HG03175 (cell line): ENCODE data around the gene DUSP5.

Experiments
- ATAC-seq: cut with Tn5 transposase; IDR thresholded peaks from one replicate; pipeline ENCODE4 v1.9.1; 2021; ENCODE audit warnings: mild to moderate bottlenecking, moderate library complexity; ENCODE audit not compliant: unreplicated experiment

DUSP5 gene

DNA sequence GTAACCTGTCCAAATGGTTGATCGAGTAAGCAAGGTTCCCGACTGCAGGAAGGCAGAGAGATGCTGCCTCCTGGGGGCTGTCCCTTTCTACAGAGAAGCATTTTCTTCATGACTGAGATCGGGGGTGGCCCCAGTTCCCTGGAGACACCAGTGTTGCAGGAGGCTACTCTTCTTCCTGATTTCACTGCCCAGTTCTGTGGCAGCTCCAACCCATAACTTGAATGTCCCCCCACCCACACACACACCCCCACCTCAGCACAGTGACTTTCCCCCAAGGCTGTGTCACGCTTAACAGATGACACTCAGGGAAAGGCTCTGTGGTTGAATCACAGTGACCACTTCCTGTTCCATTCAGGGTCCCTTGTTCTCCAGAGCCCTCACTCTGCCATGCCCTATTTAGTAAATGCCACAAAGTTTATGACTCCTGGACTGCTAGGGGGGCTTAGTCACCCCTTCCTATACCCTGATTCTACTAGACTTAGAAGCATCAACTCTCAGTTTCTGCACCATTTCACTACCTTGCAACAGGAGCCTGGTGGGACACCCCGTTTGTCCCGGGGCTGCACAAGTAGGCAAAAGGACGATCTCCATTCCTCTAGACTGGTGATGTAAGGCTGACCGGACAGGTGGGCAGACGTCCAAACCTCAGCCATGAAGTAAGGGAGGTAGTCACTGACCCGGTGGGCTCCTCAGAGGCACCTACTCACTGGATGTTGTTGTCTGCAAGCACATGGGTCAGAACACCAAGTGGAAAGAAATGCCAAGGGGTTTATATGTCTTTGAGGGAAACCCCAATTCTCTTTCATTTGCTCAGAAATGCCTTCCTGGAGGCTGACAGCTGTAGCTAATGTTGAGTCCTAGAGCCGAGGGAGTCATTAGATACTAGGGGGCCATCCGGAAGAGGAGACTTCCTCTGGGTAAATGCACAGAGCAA lies 38.5 kb downstream of the DUSP5 start:
- ATAC-seq = peak; percentile 79

DNA sequence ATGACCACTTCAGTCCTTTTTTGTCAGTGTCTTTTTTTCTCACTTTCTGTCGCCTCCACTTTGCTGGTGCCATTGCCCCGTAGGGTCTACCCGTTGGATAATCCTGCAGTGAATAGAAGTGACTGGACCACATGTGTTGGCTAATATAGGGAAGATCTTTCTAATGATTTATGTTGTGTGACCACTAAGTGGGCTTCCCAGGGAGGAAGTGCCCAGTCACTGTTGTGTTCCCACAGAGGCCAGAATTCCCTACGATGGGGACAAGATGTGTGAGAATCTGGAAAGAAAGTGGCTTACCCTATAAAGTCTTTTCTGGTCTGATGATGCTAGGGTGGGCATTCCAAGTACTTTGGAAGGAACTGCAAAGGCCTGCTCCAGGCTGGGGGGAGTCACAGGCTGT lies 41.4 kb downstream of the DUSP5 start:
- no peak for ATAC-seq

DNA sequence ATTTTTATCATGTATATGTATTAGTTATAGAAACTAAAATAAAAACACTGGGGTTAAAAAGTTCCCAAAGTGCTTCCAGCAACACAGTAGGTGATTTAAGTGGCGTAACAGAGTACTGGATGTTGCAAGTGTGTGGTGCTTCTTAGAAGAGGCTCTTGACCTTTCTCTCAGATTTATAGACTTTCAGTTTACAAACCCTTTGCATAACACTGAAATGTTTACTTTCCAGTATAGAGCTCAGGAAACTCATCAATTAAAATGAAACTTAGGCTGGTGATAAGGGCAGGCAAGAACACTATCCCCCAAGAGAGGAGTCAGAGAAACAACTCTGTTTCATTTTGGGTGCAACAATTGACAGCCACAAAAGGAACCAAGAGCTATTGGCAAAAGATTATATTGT lies 42.3 kb downstream of the DUSP5 start:
- ATAC-seq = no peak

DNA sequence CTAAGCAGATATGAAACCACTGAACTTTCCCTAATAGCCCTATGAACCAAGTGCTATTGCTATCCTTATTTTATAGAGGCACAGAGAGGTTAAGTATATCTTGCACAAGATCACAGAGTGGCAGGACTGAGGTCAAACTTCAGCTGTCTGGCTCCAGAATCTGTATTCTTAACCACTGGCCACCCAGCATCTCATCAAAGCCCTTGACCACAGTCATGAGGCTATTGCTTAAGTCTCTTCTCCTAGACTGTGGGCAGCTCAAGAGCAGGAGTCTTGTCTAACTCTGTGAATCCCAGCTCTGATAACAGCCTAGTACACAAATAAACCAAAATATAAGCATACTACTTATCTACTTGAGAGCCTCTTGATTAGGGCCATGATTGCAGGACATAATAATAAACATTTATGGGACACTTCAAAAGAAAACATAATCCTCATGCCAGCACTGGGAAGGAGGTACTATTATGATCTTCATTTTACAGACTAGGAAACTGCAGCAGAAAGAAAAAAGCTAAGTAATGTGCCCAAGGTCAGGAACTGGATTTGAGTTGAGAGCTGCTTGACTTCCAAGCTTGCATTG lies 47.3 kb downstream of the DUSP5 start:
- ATAC-seq = no peak

DNA sequence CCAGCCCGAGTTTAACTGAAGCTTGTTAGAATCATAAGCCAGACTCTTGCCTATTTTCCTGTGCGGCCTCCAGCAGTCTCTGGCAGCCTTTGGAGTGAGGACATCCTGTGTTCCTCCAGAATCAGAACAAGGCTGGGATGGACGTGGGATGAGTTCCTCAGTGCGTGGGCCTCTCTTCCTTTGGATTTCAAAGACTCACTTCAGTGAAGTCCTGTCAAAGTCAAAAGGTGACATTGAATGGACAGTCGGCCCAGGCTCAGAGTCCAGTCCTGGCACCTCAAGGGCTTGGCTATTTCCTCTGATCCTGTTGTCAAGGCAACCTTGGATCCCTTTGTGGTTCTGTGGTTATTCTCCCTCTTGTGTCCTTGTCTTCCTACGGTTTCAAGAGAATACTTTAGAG lies 48.4 kb downstream of the DUSP5 start:
- ATAC-seq = no peak

DNA sequence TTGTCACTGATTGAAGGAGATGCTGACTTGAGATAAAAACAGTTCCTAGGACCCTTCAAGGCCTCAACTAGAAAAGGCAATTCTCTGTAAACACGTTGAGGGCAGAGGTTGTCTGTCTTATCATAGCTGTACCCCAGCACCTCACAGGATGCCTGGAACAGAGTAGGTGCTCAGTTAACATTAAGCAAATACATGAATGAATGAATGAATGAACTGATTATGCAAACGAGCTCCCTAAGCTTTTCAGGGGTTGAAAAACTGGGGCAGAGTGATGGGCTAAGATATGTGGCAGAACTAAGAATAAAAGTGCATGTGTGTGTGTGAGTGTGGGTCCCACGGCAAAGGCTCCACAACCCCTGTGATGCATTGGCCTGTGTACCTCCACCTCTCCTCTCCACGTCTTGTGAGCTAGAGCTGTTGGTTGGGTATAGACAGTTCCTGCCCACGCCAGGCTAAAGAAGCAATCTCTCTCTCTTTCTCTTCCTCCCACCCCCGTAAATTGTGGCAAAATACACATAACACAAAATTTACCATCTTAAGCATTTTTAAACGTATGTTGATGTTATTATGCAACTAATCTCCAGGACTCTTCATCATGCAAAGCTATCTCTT lies 48.9 kb downstream of the DUSP5 start:
- ATAC-seq = no peak

DNA sequence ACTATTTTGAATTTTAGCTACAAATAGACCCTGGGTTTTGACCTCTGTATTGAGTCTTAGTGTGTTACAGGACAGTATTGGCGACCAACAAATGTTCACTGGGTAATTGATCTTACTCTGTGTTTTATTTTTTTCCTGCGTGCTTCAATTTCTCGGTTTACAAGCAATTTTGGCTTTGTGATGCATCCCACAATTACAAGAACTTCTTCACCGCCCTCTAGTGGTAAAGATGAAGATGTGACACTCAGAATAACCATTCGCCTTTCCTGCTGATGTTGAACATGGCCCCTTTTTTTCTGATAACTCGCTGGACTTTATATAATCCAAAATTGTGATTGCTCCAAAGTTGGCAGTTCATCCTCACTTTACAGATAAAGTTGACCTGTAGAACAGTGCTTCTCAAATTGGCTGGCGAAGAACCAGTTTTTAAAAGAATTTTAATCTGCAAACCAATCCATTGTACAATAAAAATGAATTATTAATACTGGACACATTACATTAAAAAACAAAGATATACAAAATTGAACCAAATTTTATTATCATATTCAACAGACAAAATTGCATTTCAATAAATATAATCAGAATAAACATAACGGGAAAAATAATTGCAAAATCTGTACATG lies 49.5 kb downstream of the DUSP5 start:
- ATAC-seq = peak; percentile 70

DNA sequence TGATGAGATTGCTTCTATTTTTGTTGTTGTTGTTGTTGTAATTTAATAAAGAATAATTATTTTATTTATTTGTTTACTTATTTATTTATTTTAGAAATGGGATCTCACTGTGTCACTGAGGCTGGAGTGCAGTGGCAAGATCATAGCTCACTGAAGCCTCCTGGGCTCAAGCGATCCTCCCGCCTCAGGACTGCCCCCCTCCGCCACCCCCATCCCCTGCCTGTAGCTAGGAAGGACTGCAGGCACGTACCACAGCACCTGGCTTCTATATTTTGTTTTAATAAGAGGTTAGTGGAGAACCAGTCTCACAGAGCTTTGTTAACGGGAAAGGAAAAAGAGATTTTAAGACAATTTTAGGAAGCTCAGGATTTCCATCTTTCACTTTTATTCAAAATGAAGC lies 50.3 kb downstream of the DUSP5 start:
- ATAC-seq = no peak

DNA sequence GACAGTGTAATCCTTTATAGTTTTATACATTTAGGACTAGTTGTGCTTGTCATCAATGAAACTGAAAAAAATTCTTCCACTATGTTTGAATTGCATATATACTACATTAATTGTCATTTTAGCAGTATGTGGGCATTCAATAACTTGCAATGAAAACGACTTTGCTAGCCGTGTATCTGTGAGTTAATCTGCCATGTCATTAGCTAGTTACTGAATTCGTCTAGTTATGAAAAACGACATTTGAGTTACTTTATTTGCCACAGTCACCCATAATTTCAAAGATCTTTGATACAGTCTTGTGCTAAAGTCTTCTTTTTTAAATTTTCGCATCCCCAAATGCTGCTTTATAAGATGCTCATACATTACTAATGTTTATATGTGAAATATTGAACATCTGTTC lies 51.5 kb downstream of the DUSP5 start:
- no peak for ATAC-seq

DNA sequence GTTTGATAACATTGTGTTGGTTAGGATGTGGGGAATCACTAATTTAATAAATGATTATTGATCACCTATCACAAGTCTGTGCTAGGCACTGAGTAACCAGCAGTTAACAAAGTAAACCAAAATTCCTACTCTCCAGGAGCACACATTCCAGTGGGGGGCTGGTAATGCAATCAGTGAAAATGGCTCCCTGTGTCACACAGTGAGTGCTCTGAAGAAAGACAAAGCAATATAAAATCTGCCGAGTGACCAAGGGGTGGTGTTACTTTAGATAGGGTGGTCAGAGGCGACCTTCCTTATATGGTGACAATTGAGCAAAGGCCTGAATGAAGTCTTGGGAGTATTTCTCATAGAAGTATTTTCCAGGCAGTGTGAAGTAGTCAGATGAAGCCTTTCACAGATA lies 56.2 kb downstream of the DUSP5 start:
- ATAC-seq = no peak

DNA sequence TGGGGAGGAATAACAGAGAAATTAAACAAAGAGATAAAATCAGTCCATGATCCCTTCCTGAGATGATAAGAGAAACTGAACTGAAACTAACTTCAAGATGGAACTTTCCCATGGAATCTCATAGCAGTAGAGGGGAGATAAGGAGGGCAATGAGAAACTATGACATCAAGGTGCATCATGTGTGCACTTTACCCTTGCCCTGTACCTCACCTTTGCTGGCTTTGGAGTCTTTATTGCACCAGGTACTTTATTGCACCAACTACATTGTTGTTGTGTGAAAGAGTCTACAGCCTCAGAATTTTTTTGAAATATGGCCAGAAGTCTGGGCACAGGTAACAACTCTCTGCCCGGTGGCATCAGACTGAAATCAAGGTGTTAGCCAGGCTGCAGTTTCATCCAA lies 58.6 kb downstream of the DUSP5 start:
- no peak for ATAC-seq

DNA sequence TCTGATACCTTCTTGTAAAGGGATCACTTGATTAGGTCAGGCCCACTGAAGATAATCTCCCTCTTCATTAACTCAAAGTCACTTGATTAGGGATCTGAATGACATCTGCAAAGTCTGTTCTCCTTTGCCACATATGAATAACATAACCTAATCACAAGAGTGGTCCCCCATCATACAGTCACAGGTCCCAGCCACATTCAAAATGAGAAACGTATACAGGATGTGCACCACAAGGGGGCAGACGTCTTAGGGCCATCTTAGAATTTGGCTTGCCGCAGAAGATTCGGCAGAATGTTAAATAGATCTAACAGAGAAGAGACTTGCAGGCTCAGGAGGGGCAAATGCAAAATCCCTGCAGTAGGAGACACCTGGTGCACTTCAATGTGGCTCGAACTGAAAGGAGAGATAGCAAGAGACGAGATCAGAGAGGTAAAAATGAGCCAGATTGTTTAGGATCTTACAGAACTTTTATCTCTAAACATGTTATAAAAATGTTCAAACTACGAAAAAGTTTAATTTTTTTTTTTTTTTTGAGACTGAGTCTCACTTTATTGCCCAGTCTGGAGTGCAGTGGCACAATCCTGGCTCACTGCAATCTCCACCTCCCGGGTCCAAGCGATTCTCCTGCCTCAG lies 59.4 kb downstream of the DUSP5 start:
- ATAC-seq = peak; percentile 89

DNA sequence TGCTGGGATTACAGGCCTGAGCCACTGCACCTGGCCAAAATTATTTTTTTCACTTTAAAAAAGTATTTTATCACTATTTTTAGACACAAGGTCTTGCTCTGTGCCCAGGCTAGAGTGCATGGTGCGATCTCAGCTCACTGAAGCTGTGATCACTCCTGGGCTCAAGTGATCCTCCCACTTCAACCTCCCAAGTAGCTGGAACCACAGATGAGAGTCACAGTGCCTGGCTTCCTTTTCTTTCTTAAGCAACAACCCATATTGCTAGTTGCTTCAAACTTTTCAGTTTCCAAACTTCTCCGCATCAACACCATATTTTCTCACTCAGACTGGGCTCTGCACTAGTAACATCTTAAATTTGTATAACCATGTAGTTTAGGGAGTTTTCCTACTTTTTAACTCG lies 60.3 kb downstream of the DUSP5 start:
- ATAC-seq = no peak

DNA sequence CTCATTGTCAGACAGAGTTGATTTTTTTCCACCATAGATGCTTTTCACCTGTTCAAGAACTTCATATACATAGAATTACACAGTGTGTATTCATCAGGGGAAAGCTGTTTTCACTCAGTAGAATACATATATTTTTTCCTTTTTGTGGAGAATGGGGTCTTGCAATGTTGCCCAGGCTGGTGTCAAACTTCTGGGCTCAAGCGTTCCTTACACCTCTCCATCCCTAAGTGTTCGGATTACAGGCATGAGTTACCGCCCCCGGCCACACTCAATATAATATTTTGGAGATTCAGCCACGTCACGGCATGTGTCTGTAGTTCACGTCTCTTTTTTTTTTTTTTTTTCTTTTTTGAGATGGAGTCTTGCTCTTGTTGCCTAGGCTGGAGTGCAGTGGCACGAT lies 62.3 kb downstream of the DUSP5 start:
- ATAC-seq = no peak
